ENCODE results near the gene CTBP1. TPM values are rescaled to one million over a fixed set of nuclear protein-coding genes. Genes with fewer than 3 reads are reported as not detected.

The CTBP1 gene
- total RNA-seq, result 139 and 168 TPM in 2 replicates

DNA sequence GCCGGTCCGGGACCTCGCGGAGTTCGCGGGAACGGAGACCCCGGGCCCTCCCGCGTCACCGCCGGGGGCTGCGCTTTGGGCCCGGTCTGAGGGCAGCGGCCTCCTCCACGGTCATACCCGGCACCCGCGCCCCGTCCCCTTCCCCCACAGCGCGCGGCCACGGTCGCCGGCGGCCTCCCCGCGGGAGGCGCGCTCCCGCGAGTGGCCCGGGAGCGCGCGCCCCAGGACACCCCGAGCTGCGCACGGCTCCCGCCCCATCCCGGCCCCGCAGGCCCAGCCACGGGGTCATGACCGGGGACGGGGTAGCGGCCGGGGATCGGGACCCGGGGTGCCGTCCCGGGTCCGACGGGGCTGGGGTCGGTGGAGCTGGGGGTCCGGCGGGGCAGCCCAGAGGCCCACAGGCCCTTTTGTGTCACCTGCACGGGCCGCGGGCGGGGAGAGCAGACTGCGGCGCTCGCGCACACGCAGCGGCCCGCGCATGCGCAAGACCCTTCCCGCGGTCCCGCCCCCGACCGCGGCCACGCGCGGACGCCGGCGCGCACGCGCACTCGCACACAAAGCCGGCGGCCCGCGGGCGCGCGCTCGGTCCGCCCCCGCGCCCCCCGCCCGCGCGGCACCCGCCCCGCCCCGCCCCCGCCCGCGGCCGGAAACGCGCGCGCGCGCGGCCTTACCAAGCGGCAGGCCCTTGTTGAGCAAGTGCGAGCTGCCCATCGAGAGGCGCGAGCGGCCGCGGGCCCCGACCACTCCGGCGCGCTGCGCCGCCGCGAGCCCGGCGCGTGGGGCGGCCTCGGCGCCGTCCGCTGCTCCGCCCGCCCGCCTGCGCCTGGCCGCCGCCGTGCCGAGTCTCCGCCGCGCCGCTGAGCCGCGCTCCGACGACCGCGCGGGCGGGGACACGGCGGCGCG, at the start of gene CTBP1:
CTBP1 (minus strand) TSS at position 886 of the 903 bp plus-strand sequence. CDS start 7,799 bp downstream, outside the sequence.

GRCh38 chr4:1289207-1290164, 40.6 kb upstream of the CTBP1 start, which contains the start of gene MAEA:
Gene MAEA (plus strand): TSS chr4:1289891. CDS start chr4:1289914, 23 bp downstream.

DNA sequence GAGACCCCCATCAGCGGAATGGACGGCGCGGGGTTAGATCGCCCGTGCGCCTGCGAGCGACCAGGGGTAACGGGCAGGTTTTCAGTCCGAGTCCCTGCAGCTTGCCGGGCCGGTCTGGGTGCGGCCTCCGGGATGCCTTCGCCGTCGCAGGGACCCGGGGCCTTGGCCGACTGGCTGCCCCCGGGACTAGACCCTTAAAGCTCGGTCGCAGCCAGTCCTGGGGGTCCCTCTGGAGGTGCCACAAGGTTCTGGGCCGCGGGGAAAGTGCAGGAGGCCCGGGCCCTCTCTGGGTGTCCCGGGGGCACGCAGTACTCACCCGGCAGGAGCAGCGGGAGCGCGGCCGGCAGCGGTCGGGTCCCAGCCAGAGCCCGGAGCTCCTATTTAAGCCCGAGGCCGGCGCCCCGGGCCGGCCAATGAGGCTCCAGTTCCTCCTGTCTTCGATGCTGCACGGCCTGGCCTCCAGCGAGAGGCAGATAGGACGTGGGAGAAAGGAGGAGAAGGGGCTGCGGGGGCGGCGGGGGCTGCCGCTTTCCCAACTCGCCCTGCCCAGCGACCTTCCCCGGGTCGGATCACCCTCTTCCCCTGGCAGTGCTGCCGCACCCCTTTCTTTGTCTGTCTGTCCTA, 76.6 kb downstream of the CTBP1 start, which contains the start of gene SPON2:
SPON2 (minus strand) TSS at position 356 of the 624 bp plus-strand sequence.

Other genes starting within 250 kb of the CTBP1 start
- gene FGFRL1, start 237.5 kb downstream of the CTBP1 start, total RNA-seq, result 15.7 and 19.6 TPM in 2 replicates
- gene RNF212, start 135.6 kb downstream of the CTBP1 start, total RNA-seq, result 0.44 and 0.53 TPM in 2 replicates
- 1.4 and 2.6 TPM in 2 replicates for gene SPON2, start 76.5 kb downstream of the CTBP1 start, total RNA-seq
- 56.0 and 56.5 TPM in 2 replicates for gene MAEA, start 40.8 kb upstream of the CTBP1 start, total RNA-seq
- 6.1 and 7.2 TPM in 2 replicates for gene UVSSA, start 98.1 kb upstream of the CTBP1 start, total RNA-seq
- not detected in 2 replicates for gene NKX1-1, start 157.3 kb upstream of the CTBP1 start, total RNA-seq